Caco-2 (cell line): ENCODE results near the gene KCNAB1. TPM values are rescaled to one million over a fixed set of nuclear protein-coding genes. Genes with fewer than 3 reads are reported as not detected.

Experiments
- BruUV-seq: library from RNA; stranded (reverse); fragments of 400-500 nt; replicated peaks from 2 replicates; lab custom pipeline; 2021; lab: Mats Ljungman, UMichigan
- CTCF ChIA-PET: fragments of 300-600 bp; sonication (Branson Sonifier 250); formaldehyde crosslinking; loops from one replicate; lab custom pipeline; 2022; ENCODE audit warnings: antibody characterized with exemption; lab: Charles Lee
- POLR2A ChIA-PET: fragments of 300-600 bp; sonication (Branson Sonifier 250); formaldehyde crosslinking; loops from one replicate; lab custom pipeline; 2022; ENCODE audit warnings: antibody characterized with exemption; lab: Charles Lee
- DNase-seq, 2 experiments: peaks; one replicate each; pipeline versions ENCODE4 v3.0.0 to v3.0.0-alpha.2; 2020 to 2022
- H3K27me3 ChIP-seq: replicated peaks from 2 replicates; pipeline ENCODE4 v1.6.0; 2011; ENCODE audit warnings: low read length; ENCODE audit not compliant: control insufficient read depth, insufficient read depth
- H3K36me3 ChIP-seq: 2 replicates; pipeline ENCODE4 v1.5.1; 2011; ENCODE audit warnings: low read length; ENCODE audit not compliant: control insufficient read depth, insufficient read depth
- H3K4me1 ChIP-seq: fragments of 250-450 bp; sonication (Bioruptor Pico); 2 replicates; pipeline ENCODE4 v1.5.1; 2020; ENCODE audit warnings: mild to moderate bottlenecking
- H3K4me3 ChIP-seq: 2 replicates; pipeline ENCODE4 v1.5.1; 2011; ENCODE audit warnings: low read depth, mild to moderate bottlenecking, control low read depth, low read length
- H3K9me3 ChIP-seq: fragments of 250-450 bp; sonication (Bioruptor Pico); 2 replicates; pipeline ENCODE4 v1.5.1; 2020; ENCODE audit warnings: mild to moderate bottlenecking, moderate library complexity
- H3K27ac Mint-ChIP-seq: one replicate; pipeline ENCODE4 v1.8.0; 2022; ENCODE audit warnings: mixed read lengths; ENCODE audit not compliant: unreplicated experiment
- H3K27me3 Mint-ChIP-seq: one replicate; pipeline ENCODE4 v1.8.0; 2022; ENCODE audit warnings: mixed read lengths; ENCODE audit not compliant: insufficient read depth, unreplicated experiment
- H3K36me3 Mint-ChIP-seq: one replicate; pipeline ENCODE4 v1.8.0; 2022; ENCODE audit warnings: mild to moderate bottlenecking, mixed read lengths; ENCODE audit not compliant: insufficient read depth, unreplicated experiment
- H3K4me1 Mint-ChIP-seq: one replicate; pipeline ENCODE4 v1.8.0; 2022; ENCODE audit warnings: low read depth, mixed read lengths; ENCODE audit not compliant: unreplicated experiment
- H3K4me3 Mint-ChIP-seq: one replicate; pipeline ENCODE4 v1.8.0; 2022; ENCODE audit warnings: mild to moderate bottlenecking, moderate library complexity, mixed read lengths; ENCODE audit not compliant: unreplicated experiment
- H3K9me3 Mint-ChIP-seq: one replicate; pipeline ENCODE4 v1.8.0; 2022; ENCODE audit warnings: mixed read lengths; ENCODE audit not compliant: unreplicated experiment
- CTCF ChIP-seq, 2 experiments: fragments of 200-600 bp in 1 of 2; IDR thresholded peaks; 1 replicate in 1 of 2; 2 replicates in 1 of 2; pipeline versions ENCODE4 v1.5.1 to v1.8.0; 2011 to 2022; ENCODE audit warnings: antibody characterized with exemption in 1 of 2, control low read depth in 1 of 2, inconsistent platforms in 1 of 2, low read depth in 1 of 2, low read length in 1 of 2, mild to moderate bottlenecking in 1 of 2, moderate library complexity in 1 of 2; ENCODE audit not compliant: insufficient read depth in 1 of 2, severe bottlenecking in 1 of 2, unreplicated experiment in 1 of 2
- intact Hi-C: fragments of 100-400 bp; cut with micrococcal nuclease; formaldehyde crosslinking; loops from one replicate; pipeline ENCODE4 v1.10.0; 2022; ENCODE audit not compliant: unreplicated experiment
- total RNA-seq: library from RNA; stranded (reverse); gene quantifications from 2 replicates; pipeline ENCODE4 v1.2.3, GENCODE V29; 2022

KCNAB1 gene
- total RNA-seq, 1 experiment from 2014 or later = 0.14 TPM

DNA sequence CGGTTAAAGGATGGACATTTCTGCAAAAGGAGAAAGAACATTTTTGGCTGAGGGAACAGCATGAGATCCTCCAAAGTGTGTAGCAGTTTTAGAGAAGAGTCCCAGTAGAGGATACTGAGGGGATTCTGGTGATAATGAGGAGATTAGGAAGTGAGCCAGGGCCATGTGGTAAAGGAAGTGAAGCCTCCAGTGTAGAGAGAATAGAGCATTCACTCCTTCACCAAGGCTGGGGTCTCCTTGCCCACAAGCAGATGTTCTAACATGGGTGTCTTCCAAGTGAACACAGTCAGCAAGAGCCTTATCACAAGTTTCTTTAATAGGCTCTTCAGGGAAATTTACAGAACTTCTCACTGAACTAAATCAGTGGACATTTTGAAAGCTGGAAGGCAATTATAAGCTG lies 260.9 kb downstream of the KCNAB1 start:
- POLR2A ChIA-PET = no interaction called here
- H3K27me3 Mint-ChIP-seq = peaks cover 8% of the 10 kb centered on the region
- Histone ChIP-seq H3K36me3 (no peaks in the 10 kb centered on the region), H3K4me3 (no peak overlapping the region), H3K4me1 (peaks cover 5% of the 10 kb centered on the region; the same call in 1 of the 2 replicates), H3K9me3 (no peaks in the 10 kb centered on the region), H3K27me3 (no peaks in the 10 kb centered on the region)
- peaks cover 8% of the 10 kb centered on the region for H3K9me3 Mint-ChIP-seq
- peaks cover 7% of the 10 kb centered on the region for H3K4me1 Mint-ChIP-seq
- CTCF ChIA-PET = no interaction called here
- H3K4me3 Mint-ChIP-seq = no peak overlapping the region
- H3K36me3 Mint-ChIP-seq = no peaks in the 10 kb centered on the region
- intact Hi-C loops = loop anchor here (5.0 kb wide), 1 partner anchor 209 kb away; no protein-coding TSS in a partner anchor
- no TSS peak for BruUV-seq
- no peak for TF ChIP-seq CTCF (IDR thresholded peaks at IDR 0.05; ENCODE audit: insufficient read depth in 1 of 2, low read depth in 1 of 2, low read length in 1 of 2, severe bottlenecking in 1 of 2, unreplicated experiment in 1 of 2)
- no peak for DNase-seq
- no peak overlapping the region for H3K27ac Mint-ChIP-seq

GRCh38 chr3:156382458-156383346 lies 262.3 kb downstream of the KCNAB1 start:
- H3K9me3 Mint-ChIP-seq = no peaks in the 10 kb centered on the region
- POLR2A ChIA-PET = no interaction called here
- peaks cover 3% of the 10 kb centered on the region for H3K27me3 Mint-ChIP-seq

More at GRCh38 chr3:156382458-156383346, 262.3 kb downstream of the KCNAB1 start:
- no peaks in the 10 kb centered on the region for H3K36me3 Mint-ChIP-seq
- no peak overlapping the region for H3K27ac Mint-ChIP-seq
- H3K36me3 ChIP-seq = no peaks in the 10 kb centered on the region
- no peaks in the 10 kb centered on the region for H3K4me1 Mint-ChIP-seq
- no TSS peak for BruUV-seq
- no peak overlapping the region for H3K4me3 Mint-ChIP-seq
- H3K4me1 ChIP-seq = peaks cover 2% of the 10 kb centered on the region; the same call in 1 of the 2 replicates
- peak; percentile 46 to 59 for DNase-seq
- H3K9me3 ChIP-seq = no peaks in the 10 kb centered on the region
- intact Hi-C loops = loop anchor here (1.0 to 5.0 kb wide), 2 partner anchors 210 to 230 kb away; no protein-coding TSS in a partner anchor
- no peaks in the 10 kb centered on the region for H3K27me3 ChIP-seq
- CTCF ChIA-PET = interaction anchor here (0.7 to 2.1 kb wide), 4 partner anchors 126 to 232 kb away, joined by 3 to 8 read pairs (median 6); no protein-coding TSS in a partner anchor
- TF ChIP-seq CTCF (IDR thresholded peaks at IDR 0.05; ENCODE audit: insufficient read depth in 1 of 2, low read depth in 1 of 2, low read length in 1 of 2, severe bottlenecking in 1 of 2, unreplicated experiment in 1 of 2) = peak; percentile 50 to 64
- no peak overlapping the region for H3K4me3 ChIP-seq
